Upper lobe of left lung (tissue), 6 donors: Measurements from ENCODE around the gene WDSUB1. TPM values are rescaled to one million over a fixed set of nuclear protein-coding genes. Genes with fewer than 3 reads are reported as not detected.

ENCODE experiments used
- ATAC-seq, 2 donors: fragments of 200-7000 bp; cut with Tn5 transposase; one replicate each; pipeline ENCODE4 v1.9.1; 2022; ENCODE audit warnings: mild to moderate bottlenecking in 2 of 2, moderate library complexity in 2 of 2; ENCODE audit not compliant: low FRiP score in 2 of 2
- DNase-seq, 2 donors: peaks; one replicate each; pipeline ENCODE4 v3.0.0-alpha.2; 2019 to 2020
- H3K27ac ChIP-seq, 4 donors: fragments of 200-600 bp; sonication (generic); one replicate each; pipeline ENCODE4 v1.5.1; 2016 to 2019
- H3K27me3 ChIP-seq, 4 donors: fragments of 200-600 bp; sonication (generic); one replicate each; pipeline ENCODE4 v1.5.1; 2017 to 2019
- H3K36me3 ChIP-seq, 4 donors: fragments of 200-600 bp; sonication (generic); one replicate each; pipeline ENCODE4 v1.5.1; 2016 to 2019
- H3K4me1 ChIP-seq, 4 donors: fragments of 200-600 bp; sonication (generic); one replicate each; pipeline ENCODE4 v1.5.1; 2018 to 2019
- H3K4me3 ChIP-seq, 4 donors: fragments of 200-600 bp; sonication (generic); one replicate each; pipeline ENCODE4 v1.5.1; 2017 to 2019; ENCODE audit warnings: mild to moderate bottlenecking in 2 of 4, moderate library complexity in 1 of 4
- H3K9me3 ChIP-seq, 4 donors: fragments of 200-600 bp; sonication (generic); one replicate each; pipeline ENCODE4 v1.5.1; 2018 to 2019
- CTCF ChIP-seq, 6 experiments: fragments of 450-650 bp in 4 of 6; fragments of 200-600 bp in 2 of 6; sonication (generic) in 2 of 6; IDR thresholded peaks; one replicate each; pipeline ENCODE4 v1.5.1; 2016 to 2019; ENCODE audit warnings: antibody characterized with exemption in 6 of 6
- EP300 ChIP-seq, 4 donors: sonication (generic); formaldehyde crosslinking; IDR thresholded peaks; one replicate each; pipeline ENCODE4 v1.5.1; 2017; ENCODE audit warnings: antibody characterized with exemption in 4 of 4, control low read depth in 2 of 4
- POLR2A ChIP-seq, 4 donors: fragments of 450-650 bp; IDR thresholded peaks; one replicate each; pipeline ENCODE4 v1.5.1; 2016 to 2017; ENCODE audit warnings: antibody characterized with exemption in 4 of 4, mild to moderate bottlenecking in 2 of 4
- POLR2AphosphoS5 ChIP-seq, 2 donors: sonication (generic); formaldehyde crosslinking; IDR thresholded peaks; one replicate each; pipeline ENCODE4 v1.5.1; 2017; ENCODE audit warnings: antibody characterized with exemption in 2 of 2
- WGBS, 2 donors: methylation state at CpG; one replicate each; pipeline ENCODE4 v1.1.5; 2017 to 2018; 5-methylcytosine and 5-hydroxymethylcytosine counted together
- total RNA-seq, 6 donors: library from RNA; depleted of rRNA in 4 of 6; stranded (reverse); fragments of >200 nt in 4 of 6; gene quantifications; one replicate each; pipeline versions ENCODE4 v1.1.0 to v1.2.1, GENCODE V29; 2016 to 2021
- donor health status: DM: no; HTN: no; CAD: no; lungs with moderate emphysema.
- donor health status: DM: no; HTN: yes; CAD: no; lungs with severe emphysema.

The WDSUB1 gene
- total RNA-seq, 6 donors from 2014 or later, result 6.8 to 22.0 (median 13.9) TPM

GRCh38 chr2:159206736-159207380 is 79.6 kb downstream of the WDSUB1 start:
- ATAC-seq (no peak), DNase-seq (no peak)
- H3K9me3 ChIP-seq, result no peaks in the 10 kb centered on the region
- H3K27ac ChIP-seq, result no peak overlapping the region
- no peaks in the 10 kb centered on the region for H3K27me3 ChIP-seq
- 85 to 89% methylated on average over 6 of the region's 6 CpGs for WGBS, 2 donors
- no peak overlapping the region for H3K4me3 ChIP-seq
- H3K36me3 ChIP-seq, result peaks cover 0 to 35% (median 5%) of the 10 kb centered on the region in 4 donors
- peaks cover 4 to 30% (median 13%) of the 10 kb centered on the region in 4 donors for H3K4me1 ChIP-seq
- no peak for TF ChIP-seq CTCF (IDR thresholded peaks at IDR 0.05)
- TF ChIP-seq POLR2A (IDR thresholded peaks at IDR 0.05), result no peak
- no peak for TF ChIP-seq POLR2AphosphoS5 (IDR thresholded peaks at IDR 0.05)
- no peak for TF ChIP-seq EP300 (IDR thresholded peaks at IDR 0.05)

- Histone ChIP-seq H3K27me3 (no peaks in the 10 kb centered on the region), H3K4me1 (peaks cover 14 to 33% (median 26%) of the 10 kb centered on the region in 4 donors), H3K36me3 (peaks cover 0 to 31% (median 5%) of the 10 kb centered on the region in 4 donors), H3K27ac (no peak overlapping the region), H3K4me3 (no peak overlapping the region), H3K9me3 (no peaks in the 10 kb centered on the region)
- ATAC-seq (no peak), DNase-seq (no peak)
- 89 to 96% methylated on average over 14 to 15 of the region's 15 CpGs for WGBS, 2 donors
- TF ChIP-seq EP300 (IDR thresholded peaks at IDR 0.05), result no peak
- no peak for TF ChIP-seq POLR2AphosphoS5 (IDR thresholded peaks at IDR 0.05)
- no peak for TF ChIP-seq CTCF (IDR thresholded peaks at IDR 0.05)
- TF ChIP-seq POLR2A (IDR thresholded peaks at IDR 0.05), result no peak
These were observed 81.9 kb downstream of the WDSUB1 start for GRCh38 chr2:159204381-159205144.

- H3K9me3 ChIP-seq, result no peaks in the 10 kb centered on the region
- TF ChIP-seq EP300 (IDR thresholded peaks at IDR 0.05), result peak in 1 of 4 donors; percentile 32
- no peak for TF ChIP-seq CTCF (IDR thresholded peaks at IDR 0.05)
- TF ChIP-seq POLR2A (IDR thresholded peaks at IDR 0.05), result no peak
- TF ChIP-seq POLR2AphosphoS5 (IDR thresholded peaks at IDR 0.05), result peak; percentile 55 to 64
- no peaks in the 10 kb centered on the region for H3K27me3 ChIP-seq
- H3K4me1 ChIP-seq, result peaks cover 11 to 31% (median 23%) of the 10 kb centered on the region in 4 donors
- DNase-seq (peak in 1 of 2 donors; percentile 53), ATAC-seq (peak; percentile 84 to 93)
- no peak overlapping the region for H3K4me3 ChIP-seq
- peaks cover 0 to 50% (median 20%) of the 10 kb centered on the region in 4 donors for H3K36me3 ChIP-seq
- H3K27ac ChIP-seq, result peak overlapping the region in 3 of 4 donors; percentile 23 to 63 (median 62)
- WGBS, 2 donors, result 79 to 90% methylated on average over 3 to 4 of the region's 4 CpGs
These were observed 83.9 kb downstream of the WDSUB1 start for GRCh38 chr2:159202568-159203071.

GRCh38 chr2:159201360-159202063 is 85.0 kb downstream of the WDSUB1 start:
- peaks cover 4 to 59% (median 28%) of the 10 kb centered on the region in 4 donors for H3K36me3 ChIP-seq
- no peaks in the 10 kb centered on the region for H3K27me3 ChIP-seq
- H3K4me3 ChIP-seq, result no peak overlapping the region
- H3K27ac ChIP-seq, result peak overlapping the region; percentile 21 to 63 (median 42)
- peaks cover 11 to 31% (median 23%) of the 10 kb centered on the region in 4 donors for H3K4me1 ChIP-seq
- DNase-seq, result no peak
- H3K9me3 ChIP-seq, result no peaks in the 10 kb centered on the region
- WGBS, 2 donors, result 55% methylated on average over 8 of the region's 8 CpGs
- no peak for ATAC-seq
- TF ChIP-seq EP300 (IDR thresholded peaks at IDR 0.05), result no peak

- peak overlapping the region in 2 of 4 donors; percentile 62 to 63 for H3K27ac ChIP-seq
- H3K4me3 ChIP-seq, result no peak overlapping the region
- 35 to 43% methylated on average over 1 of the region's 1 CpG for WGBS, 2 donors
- H3K36me3 ChIP-seq, result peaks cover 4 to 59% (median 33%) of the 10 kb centered on the region in 4 donors
- ATAC-seq, result no peak
- no peaks in the 10 kb centered on the region for H3K9me3 ChIP-seq
- peaks cover 11 to 31% (median 23%) of the 10 kb centered on the region in 4 donors for H3K4me1 ChIP-seq
- H3K27me3 ChIP-seq, result no peaks in the 10 kb centered on the region
- no peak for DNase-seq
- TF ChIP-seq POLR2A (IDR thresholded peaks at IDR 0.05) (no peak), POLR2AphosphoS5 (IDR thresholded peaks at IDR 0.05) (no peak), EP300 (IDR thresholded peaks at IDR 0.05) (no peak), CTCF (IDR thresholded peaks at IDR 0.05) (no peak)
These were observed 86.0 kb downstream of the WDSUB1 start for GRCh38 chr2:159200498-159200897.
